ENCODE measurements around the gene HSPH1. TPM values are rescaled to one million over a fixed set of nuclear protein-coding genes. Genes with fewer than 3 reads are reported as not detected.

The HSPH1 gene
- total and polyA plus RNA-seq, 4 donors = 11.0 to 30.3 (median 20.3) TPM

GRCh38 chr13:31111136-31111535 lies 50.6 kb downstream of the HSPH1 start:
- Histone ChIP-seq H3K9me3 (ENCODE audit: control insufficient read depth in 4 of 4, low read length in 3 of 4) (no peaks in the 10 kb centered on the region), H3K4me1 (ENCODE audit: control insufficient read depth in 4 of 4, insufficient read depth in 4 of 4, low read length in 3 of 4) (no peaks in the 10 kb centered on the region), H3K4me3 (ENCODE audit: low read depth in 1 of 3, low read length in 3 of 3) (no peak overlapping the region), H3K36me3 (ENCODE audit: control insufficient read depth in 4 of 4, insufficient read depth in 3 of 4, low read depth in 1 of 4, low read length in 3 of 4) (no peaks in the 10 kb centered on the region), H3K27me3 (ENCODE audit: control insufficient read depth in 4 of 4, insufficient read depth in 4 of 4, low read length in 3 of 4) (no peaks in the 10 kb centered on the region), H3K27ac (ENCODE audit: low read depth in 1 of 2, low read length in 2 of 2) (no peak overlapping the region), H3K9ac (ENCODE audit: low read depth in 1 of 2, low read length in 2 of 2) (no peak overlapping the region)
- TF ChIP-seq, protein P1, sequence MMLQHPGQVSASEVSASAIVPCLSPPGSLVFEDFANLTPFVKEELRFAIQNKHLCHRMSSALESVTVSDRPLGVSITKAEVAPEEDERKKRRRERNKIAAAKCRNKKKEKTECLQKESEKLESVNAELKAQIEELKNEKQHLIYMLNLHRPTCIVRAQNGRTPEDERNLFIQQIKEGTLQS (IDR thresholded peaks at IDR 0.05) = no peak
- TF ChIP-seq MAX (IDR thresholded peaks at IDR 0.05) (no peak), SP1 (IDR thresholded peaks at IDR 0.05) (no peak), FOXA1 (IDR thresholded peaks at IDR 0.05) (no peak)
- 91% methylated on average over 4 of the region's 4 CpGs for WGBS
- no peak for DNase-seq (ENCODE audit: low spot score)

- Histone ChIP-seq H3K4me1 (ENCODE audit: control insufficient read depth in 4 of 4, insufficient read depth in 4 of 4, low read length in 3 of 4) (no peaks in the 10 kb centered on the region), H3K9me3 (ENCODE audit: control insufficient read depth in 4 of 4, low read length in 3 of 4) (no peaks in the 10 kb centered on the region), H3K27me3 (ENCODE audit: control insufficient read depth in 4 of 4, insufficient read depth in 4 of 4, low read length in 3 of 4) (no peaks in the 10 kb centered on the region), H3K27ac (ENCODE audit: low read depth in 1 of 2, low read length in 2 of 2) (no peak overlapping the region), H3K36me3 (ENCODE audit: control insufficient read depth in 4 of 4, insufficient read depth in 3 of 4, low read depth in 1 of 4, low read length in 3 of 4) (no peaks in the 10 kb centered on the region), H3K9ac (ENCODE audit: low read depth in 1 of 2, low read length in 2 of 2) (no peak overlapping the region), H3K4me3 (ENCODE audit: low read depth in 1 of 3, low read length in 3 of 3) (no peak overlapping the region)
- no peak for DNase-seq (ENCODE audit: low spot score)
- 91% methylated on average over 10 of the region's 10 CpGs for WGBS
- no peak for TF ChIP-seq FOXA2 (IDR thresholded peaks at IDR 0.05)
- TF ChIP-seq YY1 (IDR thresholded peaks at IDR 0.05) = no peak
- TF ChIP-seq HNF4A (conservative IDR thresholded peaks at IDR 0.05) = no peak
- TF ChIP-seq JUND (IDR thresholded peaks at IDR 0.05) = no peak
- TF ChIP-seq RXRA (IDR thresholded peaks at IDR 0.05) = no peak
- no peak for TF ChIP-seq TAF1 (conservative IDR thresholded peaks at IDR 0.05)
- TF ChIP-seq EGR1 (IDR thresholded peaks at IDR 0.05; ENCODE audit: low read depth in 2 of 2) = no peak
- TF ChIP-seq, protein P2, sequence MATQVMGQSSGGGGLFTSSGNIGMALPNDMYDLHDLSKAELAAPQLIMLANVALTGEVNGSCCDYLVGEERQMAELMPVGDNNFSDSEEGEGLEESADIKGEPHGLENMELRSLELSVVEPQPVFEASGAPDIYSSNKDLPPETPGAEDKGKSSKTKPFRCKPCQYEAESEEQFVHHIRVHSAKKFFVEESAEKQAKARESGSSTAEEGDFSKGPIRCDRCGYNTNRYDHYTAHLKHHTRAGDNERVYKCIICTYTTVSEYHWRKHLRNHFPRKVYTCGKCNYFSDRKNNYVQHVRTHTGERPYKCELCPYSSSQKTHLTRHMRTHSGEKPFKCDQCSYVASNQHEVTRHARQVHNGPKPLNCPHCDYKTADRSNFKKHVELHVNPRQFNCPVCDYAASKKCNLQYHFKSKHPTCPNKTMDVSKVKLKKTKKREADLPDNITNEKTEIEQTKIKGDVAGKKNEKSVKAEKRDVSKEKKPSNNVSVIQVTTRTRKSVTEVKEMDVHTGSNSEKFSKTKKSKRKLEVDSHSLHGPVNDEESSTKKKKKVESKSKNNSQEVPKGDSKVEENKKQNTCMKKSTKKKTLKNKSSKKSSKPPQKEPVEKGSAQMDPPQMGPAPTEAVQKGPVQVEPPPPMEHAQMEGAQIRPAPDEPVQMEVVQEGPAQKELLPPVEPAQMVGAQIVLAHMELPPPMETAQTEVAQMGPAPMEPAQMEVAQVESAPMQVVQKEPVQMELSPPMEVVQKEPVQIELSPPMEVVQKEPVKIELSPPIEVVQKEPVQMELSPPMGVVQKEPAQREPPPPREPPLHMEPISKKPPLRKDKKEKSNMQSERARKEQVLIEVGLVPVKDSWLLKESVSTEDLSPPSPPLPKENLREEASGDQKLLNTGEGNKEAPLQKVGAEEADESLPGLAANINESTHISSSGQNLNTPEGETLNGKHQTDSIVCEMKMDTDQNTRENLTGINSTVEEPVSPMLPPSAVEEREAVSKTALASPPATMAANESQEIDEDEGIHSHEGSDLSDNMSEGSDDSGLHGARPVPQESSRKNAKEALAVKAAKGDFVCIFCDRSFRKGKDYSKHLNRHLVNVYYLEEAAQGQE (IDR thresholded peaks at IDR 0.05) = no peak
- no peak for TF ChIP-seq SP1 (IDR thresholded peaks at IDR 0.05)
- TF ChIP-seq ZBTB33 (IDR thresholded peaks at IDR 0.05) = no peak
Measured at GRCh38 chr13:31110617-31111016, 51.1 kb downstream of the HSPH1 start.

- H3K27ac ChIP-seq (ENCODE audit: low read depth in 1 of 2, low read length in 2 of 2) = no peak overlapping the region
- WGBS = 93% methylated on average over 7 of the region's 7 CpGs
- H3K27me3 ChIP-seq (ENCODE audit: control insufficient read depth in 4 of 4, insufficient read depth in 4 of 4, low read length in 3 of 4) = no peaks in the 10 kb centered on the region
- no peaks in the 10 kb centered on the region for H3K4me1 ChIP-seq (ENCODE audit: control insufficient read depth in 4 of 4, insufficient read depth in 4 of 4, low read length in 3 of 4)
- H3K36me3 ChIP-seq (ENCODE audit: control insufficient read depth in 4 of 4, insufficient read depth in 3 of 4, low read depth in 1 of 4, low read length in 3 of 4) = no peaks in the 10 kb centered on the region
- TF ChIP-seq MAX (IDR thresholded peaks at IDR 0.05) (no peak), CTCF (IDR thresholded peaks at IDR 0.05; ENCODE audit: low read depth, low read length, missing input control) (no peak), NR2F2 (IDR thresholded peaks at IDR 0.05) (no peak), TAF1 (conservative IDR thresholded peaks at IDR 0.05) (no peak), RAD21 (IDR thresholded peaks at IDR 0.05) (no peak), FOXA2 (IDR thresholded peaks at IDR 0.05) (no peak), GABPA (IDR thresholded peaks at IDR 0.05 in 1 of 2, conservative IDR thresholded peaks at IDR 0.05 in 1 of 2) (no peak), SP1 (IDR thresholded peaks at IDR 0.05) (no peak), YY1 (IDR thresholded peaks at IDR 0.05) (no peak), JUND (IDR thresholded peaks at IDR 0.05) (no peak), ZBTB33 (IDR thresholded peaks at IDR 0.05) (no peak)
- no peak for DNase-seq (ENCODE audit: low spot score)
- no peaks in the 10 kb centered on the region for H3K9me3 ChIP-seq (ENCODE audit: control insufficient read depth in 4 of 4, low read length in 3 of 4)
- H3K4me3 ChIP-seq (ENCODE audit: low read depth in 1 of 3, low read length in 3 of 3) = no peak overlapping the region
- H3K9ac ChIP-seq (ENCODE audit: low read depth in 1 of 2, low read length in 2 of 2) = no peak overlapping the region
Measured at GRCh38 chr13:31110169-31110568, 51.5 kb downstream of the HSPH1 start.
